Measurements from ENCODE around the gene STK40. TPM values are rescaled to one million over a fixed set of nuclear protein-coding genes. Genes with fewer than 3 reads are reported as not detected.

Gene STK40
- total RNA-seq, 4 donors from 2014 or later: 109 to 263 (median 211) TPM

GRCh38 chr1:36301220-36301619, 84.5 kb downstream of the STK40 start:
- H3K36me3 ChIP-seq: peaks cover 0 to 76% of the 10 kb centered on the region in 2 donors
- TF ChIP-seq CTCF (IDR thresholded peaks at IDR 0.05 in 4 of 5, conservative IDR thresholded peaks at IDR 0.05 in 1 of 5) (no peak), POLR2A (IDR thresholded peaks at IDR 0.05) (no peak)
- in situ Hi-C loops (cut with MboI; ENCODE audit: low sequenced_read_pairs in 4 of 4): loop anchor here in 1 of 4 donors (25.0 kb wide), 1 partner anchor 111 kb away; no protein-coding TSS in a partner anchor
- no peaks in the 10 kb centered on the region for H3K27me3 ChIP-seq
- H3K4me3 ChIP-seq: no peak overlapping the region
- peaks cover 13 to 14% of the 10 kb centered on the region in 2 donors for H3K4me1 ChIP-seq
- ATAC-seq: no peak
- no peaks in the 10 kb centered on the region for H3K9me3 ChIP-seq
- DNase-seq: no peak
- intact Hi-C loops (cut with DNase I; ENCODE audit: low total_unique reads): no loop called here
- H3K27ac ChIP-seq: peak overlapping the region; percentile 75 to 82 (median 79)

GRCh38 chr1:36300526-36300925, 85.2 kb downstream of the STK40 start:
- Histone ChIP-seq H3K27ac (peak overlapping the region; percentile 75 to 82 (median 79)), H3K4me3 (no peak overlapping the region), H3K9me3 (no peaks in the 10 kb centered on the region), H3K27me3 (no peaks in the 10 kb centered on the region), H3K36me3 (peaks cover 0 to 79% of the 10 kb centered on the region in 2 donors), H3K4me1 (peaks cover 6 to 10% of the 10 kb centered on the region in 2 donors)
- DNase-seq (no peak), ATAC-seq (no peak)
- TF ChIP-seq POLR2A (IDR thresholded peaks at IDR 0.05) (no peak), CTCF (IDR thresholded peaks at IDR 0.05 in 4 of 5, conservative IDR thresholded peaks at IDR 0.05 in 1 of 5) (no peak)
- in situ Hi-C loops (cut with MboI; ENCODE audit: low sequenced_read_pairs in 4 of 4): loop anchor here in 1 of 4 donors (25.0 kb wide), 1 partner anchor 112 kb away; no protein-coding TSS in a partner anchor
- intact Hi-C loops (cut with DNase I; ENCODE audit: low total_unique reads): no loop called here

GRCh38 chr1:36298640-36299039, 87.1 kb downstream of the STK40 start:
- H3K36me3 ChIP-seq: peaks cover 0 to 81% of the 10 kb centered on the region in 2 donors
- H3K27ac ChIP-seq: peak overlapping the region; percentile 75 to 82 (median 79)
- intact Hi-C loops (cut with DNase I; ENCODE audit: low total_unique reads): no loop called here
- TF ChIP-seq CTCF (IDR thresholded peaks at IDR 0.05 in 4 of 5, conservative IDR thresholded peaks at IDR 0.05 in 1 of 5) (no peak), POLR2A (IDR thresholded peaks at IDR 0.05) (no peak)
- H3K9me3 ChIP-seq: no peaks in the 10 kb centered on the region
- no peak for DNase-seq
- no peak for ATAC-seq
- H3K27me3 ChIP-seq: no peaks in the 10 kb centered on the region
- no peak overlapping the region for H3K4me3 ChIP-seq
- in situ Hi-C loops (cut with MboI; ENCODE audit: low sequenced_read_pairs in 4 of 4): loop anchor here in 1 of 4 donors (25.0 kb wide), 1 partner anchor 111 kb away; no protein-coding TSS in a partner anchor
- peaks cover 6 to 28% of the 10 kb centered on the region in 2 donors for H3K4me1 ChIP-seq

- in situ Hi-C loops (cut with MboI; ENCODE audit: low sequenced_read_pairs in 4 of 4): loop anchor here in 1 of 4 donors (25.0 kb wide), 1 partner anchor 110 kb away; no protein-coding TSS in a partner anchor
- Histone ChIP-seq H3K4me1 (peaks cover 6 to 28% of the 10 kb centered on the region in 2 donors), H3K27ac (peak overlapping the region; percentile 9 to 80 (median 70)), H3K9me3 (no peaks in the 10 kb centered on the region), H3K36me3 (peaks cover 0 to 78% of the 10 kb centered on the region in 2 donors), H3K4me3 (no peak overlapping the region), H3K27me3 (no peaks in the 10 kb centered on the region)
- intact Hi-C loops (cut with DNase I; ENCODE audit: low total_unique reads): no loop called here
- no peak for TF ChIP-seq CTCF (IDR thresholded peaks at IDR 0.05 in 4 of 5, conservative IDR thresholded peaks at IDR 0.05 in 1 of 5)
- no peak for TF ChIP-seq POLR2A (IDR thresholded peaks at IDR 0.05)
- ATAC-seq (no peak), DNase-seq (no peak)
Observed at GRCh38 chr1:36297062-36297461, 88.7 kb downstream of the STK40 start.
